B cell (primary cell): ENCODE measurements around the gene DNAJB8. TPM values are rescaled to one million over a fixed set of nuclear protein-coding genes. Genes with fewer than 3 reads are reported as not detected.

Experiments used
- ATAC-seq: fragments of 200-7000 bp; cut with Tn5 transposase; one replicate; pipeline ENCODE4 v1.10.0; 2021; ENCODE audit warnings: low read depth, mild to moderate bottlenecking, moderate number of reproducible peaks, moderate library complexity
- CTCF ChIA-PET: fragments of 350-600 bp; sonication (Branson Sonifier 250); formaldehyde crosslinking; loops from one replicate; lab custom pipeline; 2021; ENCODE audit warnings: antibody characterized with exemption, inconsistent platforms; lab: Charles Lee
- POLR2A ChIA-PET: fragments of 350-600 bp; sonication (Branson Sonifier 250); formaldehyde crosslinking; loops from one replicate; lab custom pipeline; 2021; ENCODE audit warnings: antibody characterized with exemption; lab: Charles Lee
- DNase-seq: peaks from one replicate; pipeline ENCODE4 v3.0.0; 2013
- H2AFZ ChIP-seq: 2 replicates; pipeline ENCODE4 v1.6.1; 2012; ENCODE audit warnings: mild to moderate bottlenecking, low read depth, low read length; ENCODE audit not compliant: insufficient read depth, poor library complexity, severe bottlenecking
- H3K27ac ChIP-seq, 2 donors: 1 replicate in 1 of 2; 2 replicates in 1 of 2; pipeline ENCODE4 v1.5.1; 2012 to 2013; ENCODE audit warnings: low read length in 2 of 2, mild to moderate bottlenecking in 2 of 2, moderate library complexity in 1 of 2
- H3K27me3 ChIP-seq, 4 experiments: fragments of 200-600 bp in 1 of 4; sonication (generic) in 1 of 4; replicated peaks in 1 of 4; 1 replicate in 2 of 4; 2 replicates in 2 of 4; pipeline versions ENCODE4 v1.6.1 to v1.7.0; 2013 to 2016; ENCODE audit warnings: low read length in 3 of 4, mild to moderate bottlenecking in 2 of 4, mixed read lengths in 1 of 4, moderate library complexity in 1 of 4; ENCODE audit not compliant: insufficient read depth in 4 of 4, control insufficient read depth in 3 of 4; ENCODE audit errors: control extremely low read depth in 1 of 4
- H3K36me3 ChIP-seq, 2 experiments: replicated peaks in 1 of 2; 1 replicate in 1 of 2; 2 replicates in 1 of 2; pipeline versions ENCODE4 v1.6.1 to v1.7.1; 2013; ENCODE audit warnings: low read length in 1 of 2; ENCODE audit not compliant: insufficient read depth in 2 of 2, control insufficient read depth in 1 of 2; ENCODE audit errors: control extremely low read depth in 1 of 2, extremely low read depth in 1 of 2
- H3K4me1 ChIP-seq, 2 donors: fragments of 200-600 bp in 1 of 2; sonication (generic) in 1 of 2; 1 replicate in 1 of 2; 2 replicates in 1 of 2; pipeline versions ENCODE4 v1.5.1 to v1.6.1; 2013 to 2017; ENCODE audit warnings: low read length in 2 of 2; ENCODE audit not compliant: control insufficient read depth in 2 of 2, insufficient read depth in 2 of 2
- H3K4me2 ChIP-seq: replicated peaks from 2 replicates; pipeline ENCODE3; 2012; ENCODE audit warnings: mild to moderate bottlenecking, low read depth, low read length; ENCODE audit not compliant: poor library complexity, severe bottlenecking
- H3K4me3 ChIP-seq, 5 experiments: fragments of 200-600 bp in 1 of 5; sonication (generic) in 1 of 5; 1 replicate in 3 of 5; 2 replicates in 2 of 5; pipeline versions ENCODE4 v1.5.1 to v1.7.0; 2011 to 2016; ENCODE audit warnings: low read length in 4 of 5, mild to moderate bottlenecking in 4 of 5, low read depth in 2 of 5, control low read depth in 1 of 5, moderate library complexity in 1 of 5; ENCODE audit not compliant: insufficient read depth in 1 of 5; ENCODE audit errors: control extremely low read depth in 1 of 5, extremely low read depth in 1 of 5
- H3K79me2 ChIP-seq: fragments of 200-600 bp; sonication (generic); one replicate; pipeline ENCODE4 v1.6.0; 2016; ENCODE audit warnings: low read length; ENCODE audit not compliant: control insufficient read depth, insufficient read depth
- H3K9ac ChIP-seq: fragments of 200-600 bp; sonication (generic); 2 replicates; pipeline ENCODE4 v1.6.1; 2017; ENCODE audit warnings: mild to moderate bottlenecking, low read length, moderate library complexity
- H3K9me3 ChIP-seq, 3 donors: one replicate each; pipeline versions ENCODE4 v1.6.1 to v1.7.1; 2013; ENCODE audit warnings: low read length in 2 of 3; ENCODE audit not compliant: control insufficient read depth in 2 of 3, insufficient read depth in 1 of 3; ENCODE audit errors: control extremely low read depth in 1 of 3
- H4K20me1 ChIP-seq: 2 replicates; pipeline ENCODE4 v1.6.0; 2012; ENCODE audit warnings: mild to moderate bottlenecking, low read length; ENCODE audit not compliant: insufficient read depth, control insufficient read depth, poor library complexity, severe bottlenecking
- H3K27ac Mint-ChIP-seq: one replicate; pipeline ENCODE4 v1.8.0; 2021; ENCODE audit warnings: mixed read lengths
- H3K27me3 Mint-ChIP-seq: one replicate; pipeline ENCODE4 v1.8.0; 2021; ENCODE audit warnings: mixed read lengths
- H3K4me1 Mint-ChIP-seq: one replicate; pipeline ENCODE4 v1.8.0; 2021; ENCODE audit warnings: mixed read lengths
- H3K4me3 Mint-ChIP-seq: one replicate; pipeline ENCODE4 v1.8.0; 2021; ENCODE audit warnings: mixed read lengths
- H3K9me3 Mint-ChIP-seq: one replicate; pipeline ENCODE4 v1.8.0; 2022; ENCODE audit warnings: mixed read lengths; ENCODE audit not compliant: insufficient read depth
- CTCF ChIP-seq: fragments of 200-600 bp; IDR thresholded peaks from one replicate; pipeline ENCODE4 v1.8.0; 2022; ENCODE audit warnings: antibody characterized with exemption, mild to moderate bottlenecking
- EZH2 ChIP-seq: IDR thresholded peaks from 2 replicates; pipeline ENCODE4 v1.6.1; 2012; ENCODE audit warnings: borderline replicate concordance, low read depth, mild to moderate bottlenecking, moderate library complexity, low read length; ENCODE audit not compliant: insufficient read depth, poor library complexity, severe bottlenecking
- WGBS: methylation state at CpG from one replicate; pipeline ENCODE4 v1.1.5; 2013; ENCODE audit warnings: missing lambda C conversion rate; ENCODE audit not compliant: insufficient coverage; 5-methylcytosine and 5-hydroxymethylcytosine counted together
- intact Hi-C: fragments of 100-400 bp; cut with micrococcal nuclease; formaldehyde crosslinking; loops from one replicate; pipeline ENCODE4 v1.10.0; 2022
- polyA plus RNA-seq: library from polyadenylated mRNA; depleted of rRNA; stranded (reverse); fragments of >200 nt; gene quantifications from 2 replicates; pipeline ENCODE4 v1.2.3, GENCODE V29; 2012
- total RNA-seq, 2 donors: library from RNA; stranded (reverse); fragments of 120-200 nt in 1 of 2; gene quantifications; 1 replicate in 1 of 2; 2 replicates in 1 of 2; pipeline versions ENCODE4 v1.2.3 to v1.2.4, GENCODE V29; 2013 to 2022

Gene DNAJB8
- total and polyA plus RNA-seq, 2 donors (not counting 1 experiment from before 2014, with no cell fraction given): not detected

DNA sequence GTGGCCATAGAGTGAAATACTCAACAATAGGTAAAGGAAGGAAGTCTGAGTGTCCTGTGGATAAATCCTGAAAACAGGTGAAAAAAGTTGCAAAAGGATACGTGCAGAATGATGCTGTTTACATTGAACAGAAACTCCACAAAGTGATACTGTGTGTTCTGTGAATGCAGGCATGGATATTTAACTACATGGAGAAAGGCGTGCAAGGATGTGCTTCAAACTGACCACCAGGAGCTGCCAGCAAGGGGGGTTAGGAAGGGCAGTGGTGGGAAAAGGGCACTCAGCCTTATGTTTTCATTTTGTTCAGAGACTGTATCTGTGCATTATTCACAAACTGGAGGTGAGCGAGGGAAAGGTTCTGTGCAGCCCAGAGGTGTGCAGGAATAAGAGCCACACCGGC lies 47.4 kb downstream of the DNAJB8 start:
- ATAC-seq (no peak), DNase-seq (no peak)
- Mint-ChIP-seq H3K4me3 (no peak overlapping the region), H3K4me1 (no peaks in the 10 kb centered on the region), H3K27ac (no peak overlapping the region), H3K9me3 (no peaks in the 10 kb centered on the region), H3K27me3 (no peaks in the 10 kb centered on the region)
- POLR2A ChIA-PET: no interaction called here
- no peaks in the 10 kb centered on the region for H4K20me1 ChIP-seq
- no peak overlapping the region for H2AFZ ChIP-seq
- no peaks in the 10 kb centered on the region for H3K79me2 ChIP-seq
- H3K27me3 ChIP-seq: no peaks in the 10 kb centered on the region
- no peak overlapping the region for H3K4me3 ChIP-seq
- no peak for TF ChIP-seq CTCF
- no peak for TF ChIP-seq EZH2
- H3K36me3 ChIP-seq: no peaks in the 10 kb centered on the region
- no peak overlapping the region for H3K27ac ChIP-seq
- no peak overlapping the region for H3K9ac ChIP-seq
- no peaks in the 10 kb centered on the region for H3K4me1 ChIP-seq
- CTCF ChIA-PET: no interaction called here
- H3K9me3 ChIP-seq: peaks cover 0 to 9% (median 0%) of the 10 kb centered on the region in 3 donors
- intact Hi-C loops: no loop called here
- no peak overlapping the region for H3K4me2 ChIP-seq
- 100% methylated on average over 4 of the region's 4 CpGs for WGBS

DNA sequence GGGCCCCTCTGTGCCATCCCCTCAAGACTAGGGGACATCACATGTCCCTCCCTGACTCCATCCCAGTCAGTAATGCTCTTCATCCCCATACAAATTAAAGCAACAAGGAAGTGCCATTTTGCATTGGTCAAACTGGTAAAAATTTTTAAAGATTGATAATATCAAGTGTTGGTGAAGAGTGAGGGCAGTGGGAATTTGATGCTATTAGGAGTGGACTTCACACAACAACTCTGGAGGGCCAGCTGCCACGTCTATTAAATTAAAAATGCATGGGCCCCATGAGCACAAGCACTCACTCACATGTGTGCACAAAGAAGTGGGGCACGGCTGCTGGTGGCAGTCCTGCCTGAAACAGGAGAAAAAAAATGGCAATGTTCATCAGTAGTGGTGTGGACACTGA lies 47.8 kb downstream of the DNAJB8 start:
- Histone ChIP-seq H3K9me3 (peaks cover 0 to 9% (median 0%) of the 10 kb centered on the region in 3 donors), H4K20me1 (no peaks in the 10 kb centered on the region), H3K4me2 (no peak overlapping the region), H3K4me3 (no peak overlapping the region), H3K27ac (no peak overlapping the region), H3K9ac (no peak overlapping the region), H3K36me3 (no peaks in the 10 kb centered on the region), H3K4me1 (no peaks in the 10 kb centered on the region), H2AFZ (no peak overlapping the region), H3K27me3 (no peaks in the 10 kb centered on the region), H3K79me2 (no peaks in the 10 kb centered on the region)
- ATAC-seq (no peak), DNase-seq (no peak)
- Mint-ChIP-seq H3K27ac (no peak overlapping the region), H3K4me3 (no peak overlapping the region), H3K4me1 (no peaks in the 10 kb centered on the region), H3K27me3 (no peaks in the 10 kb centered on the region), H3K9me3 (no peaks in the 10 kb centered on the region)
- CTCF ChIA-PET: no interaction called here
- POLR2A ChIA-PET: no interaction called here
- intact Hi-C loops: no loop called here
- WGBS: no CpG with 5 or more reads among the region's 2 CpGs
- TF ChIP-seq CTCF (no peak), EZH2 (no peak)
